Pancreas (tissue), 10 donors: ENCODE results near the gene BACH2. TPM values are rescaled to one million over a fixed set of nuclear protein-coding genes. Genes with fewer than 3 reads are reported as not detected.

Experiments used
- ATAC-seq, 4 donors: fragments of 200-7000 bp; cut with Tn5 transposase; one replicate each; pipeline versions ENCODE4 v1.8.0 to v1.9.1; 2020; ENCODE audit warnings: mild to moderate bottlenecking in 4 of 4, moderate library complexity in 4 of 4
- DNase-seq, 6 donors: peaks; one replicate each; pipeline ENCODE4 v3.0.0-alpha.2; 2020
- FAIRE-seq: peaks from 2 replicates; lab custom pipeline; 2012; peaks lifted over from hg19 to GRCh38; lab: Jason Lieb, UNC
- H3K27ac ChIP-seq, 4 donors: fragments of 200-600 bp; sonication (generic); 1 replicate in 3 of 4; 2 replicates in 1 of 4; pipeline versions ENCODE4 v1.5.0 to v1.8.0; 2020
- H3K27me3 ChIP-seq, 4 donors: fragments of 200-600 bp; one replicate each; pipeline ENCODE4 v1.8.0; 2021
- H3K36me3 ChIP-seq, 3 donors: fragments of 200-600 bp; sonication (generic) in 1 of 3; one replicate each; pipeline versions ENCODE4 v1.5.0 to v1.8.0; 2020 to 2021
- H3K4me1 ChIP-seq, 3 donors: fragments of 200-600 bp; one replicate each; pipeline ENCODE4 v1.8.0; 2021
- H3K4me3 ChIP-seq, 4 donors: fragments of 200-600 bp; sonication (generic) in 2 of 4; one replicate each; pipeline versions ENCODE4 v1.5.0 to v1.8.0; 2020 to 2021
- H3K9me3 ChIP-seq, 4 donors: fragments of 200-600 bp; one replicate each; pipeline ENCODE4 v1.8.0; 2021
- WGBS, 2 donors: extraction: QIAGEN DNeasy Blood & Tissue Kit; methylation state at CpG; one replicate each; pipeline ENCODE4 v1.1.7; 2013; 5-methylcytosine and 5-hydroxymethylcytosine counted together
- intact Hi-C, 3 donors: fragments of 100-400 bp; cut with DNase I; formaldehyde crosslinking; loops; one replicate each; pipeline versions ENCODE4 v1.11.1 to v1.14.2; 2022
- polyA plus RNA-seq, 2 donors: library from polyadenylated mRNA; stranded (reverse); fragments of 200-250 nt; gene quantifications; one replicate each; pipeline ENCODE4 v1.2.3, GENCODE V29; 2013
- total RNA-seq, 6 donors: library from RNA; stranded (reverse); fragmentation: NEBNext Ultra II Directional in 4 of 6; extraction: Animal tissue kit (Norgen Biotek cat#: 25700) in 4 of 6; gene quantifications; one replicate each; pipeline versions ENCODE4 v1.2.1 to v1.2.4, GENCODE V29; 2021 to 2023
- TF ChIP-seq, protein P1 (sequence below), 4 donors: fragments of 200-600 bp; sonication (generic) in 3 of 4; IDR thresholded peaks; one replicate each; pipeline versions ENCODE4 v1.5.0 to v1.8.0; 2021; ENCODE audit warnings: antibody characterized with exemption in 4 of 4
- donor health status: healthy with polysubstance abuse.
- donor health status: DM: no; HTN: no; CAD: no; lungs with moderate emphysema.
- donor health status: DM: no; HTN: no; CAD: no.
- donor health status: control.
- donor health status: control.
- donor health status: Bipolar disorder and iron deficiency.
- donor health status: DM: yes; HTN: yes; CAD: no.
- donor health status: DM: no; HTN: no; CAD: no.
- donor health status: DM: no; HTN: no; CAD: no.
- donor health status: DM: yes; HTN: yes; CAD: no.

BACH2 gene
- total and polyA plus RNA-seq, 8 donors, result 0.61 to 8.0 (median 4.9) TPM

DNA sequence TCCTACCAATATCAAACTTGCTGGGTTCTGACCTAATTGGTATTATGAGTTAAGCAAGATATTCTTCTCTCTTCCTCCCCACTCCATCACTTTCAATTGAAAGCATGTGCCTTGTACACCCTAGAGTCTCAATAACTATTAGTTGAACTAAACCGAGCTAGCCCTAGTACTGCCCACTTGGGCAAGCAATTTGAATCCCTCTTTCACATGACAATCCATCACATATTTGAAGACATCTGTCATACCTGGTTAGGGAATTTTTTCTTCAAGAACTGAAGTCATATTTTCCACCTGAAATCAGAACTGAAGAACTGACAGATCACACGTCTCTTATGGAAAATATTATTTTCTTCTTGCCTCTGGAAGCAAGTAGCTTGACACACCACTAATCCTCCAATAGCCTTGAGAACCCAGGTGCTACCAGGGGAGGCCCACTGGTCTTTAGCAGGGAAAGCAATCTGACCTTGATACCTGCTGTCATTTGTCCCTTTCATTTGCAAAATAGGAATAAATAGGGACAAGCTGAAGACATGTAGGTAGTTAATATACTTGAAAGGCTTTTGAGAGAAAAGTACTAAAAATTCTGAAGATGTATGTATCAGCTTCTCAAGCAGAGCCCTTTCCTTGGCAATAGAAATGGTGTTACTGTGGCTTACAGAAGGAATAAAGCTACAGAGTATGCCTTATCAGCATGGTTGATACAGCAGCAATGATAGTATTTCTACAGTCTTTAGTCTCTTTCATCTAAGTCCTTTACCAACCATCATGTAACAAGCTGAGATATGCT, 331.0 kb downstream of the BACH2 start:
- no peak for FAIRE-seq

DNA sequence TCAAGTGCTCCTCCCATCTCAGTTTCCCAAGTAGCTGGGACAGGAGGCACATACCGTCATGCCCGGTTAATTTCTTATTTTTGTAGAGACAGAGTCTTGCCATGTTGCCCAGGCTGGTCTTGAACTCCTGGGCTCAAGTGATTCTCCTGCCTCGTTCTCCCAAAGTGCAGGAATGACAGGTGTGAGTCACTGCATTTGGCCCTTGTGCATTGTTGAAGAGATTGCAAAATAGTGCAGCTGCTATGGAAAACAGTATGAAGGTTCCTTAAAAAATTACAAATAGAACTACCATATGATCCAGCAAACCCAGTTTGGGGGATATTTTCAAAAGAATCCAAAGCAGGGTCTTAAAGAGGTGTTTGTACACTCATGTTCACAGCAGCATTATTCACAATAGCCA, 333.3 kb downstream of the BACH2 start:
- Histone ChIP-seq H3K4me3 (no peak overlapping the region), H3K9me3 (no peaks in the 10 kb centered on the region)

More for the DNA sequence above, 331.0 kb downstream of the BACH2 start:
- TF ChIP-seq, protein P1, sequence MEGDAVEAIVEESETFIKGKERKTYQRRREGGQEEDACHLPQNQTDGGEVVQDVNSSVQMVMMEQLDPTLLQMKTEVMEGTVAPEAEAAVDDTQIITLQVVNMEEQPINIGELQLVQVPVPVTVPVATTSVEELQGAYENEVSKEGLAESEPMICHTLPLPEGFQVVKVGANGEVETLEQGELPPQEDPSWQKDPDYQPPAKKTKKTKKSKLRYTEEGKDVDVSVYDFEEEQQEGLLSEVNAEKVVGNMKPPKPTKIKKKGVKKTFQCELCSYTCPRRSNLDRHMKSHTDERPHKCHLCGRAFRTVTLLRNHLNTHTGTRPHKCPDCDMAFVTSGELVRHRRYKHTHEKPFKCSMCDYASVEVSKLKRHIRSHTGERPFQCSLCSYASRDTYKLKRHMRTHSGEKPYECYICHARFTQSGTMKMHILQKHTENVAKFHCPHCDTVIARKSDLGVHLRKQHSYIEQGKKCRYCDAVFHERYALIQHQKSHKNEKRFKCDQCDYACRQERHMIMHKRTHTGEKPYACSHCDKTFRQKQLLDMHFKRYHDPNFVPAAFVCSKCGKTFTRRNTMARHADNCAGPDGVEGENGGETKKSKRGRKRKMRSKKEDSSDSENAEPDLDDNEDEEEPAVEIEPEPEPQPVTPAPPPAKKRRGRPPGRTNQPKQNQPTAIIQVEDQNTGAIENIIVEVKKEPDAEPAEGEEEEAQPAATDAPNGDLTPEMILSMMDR (IDR thresholded peaks at IDR 0.05), result no peak
- WGBS, 2 donors, result 60 to 70% methylated on average over 2 of the region's 2 CpGs
- Histone ChIP-seq H3K36me3 (no peaks in the 10 kb centered on the region), H3K9me3 (no peaks in the 10 kb centered on the region), H3K4me3 (no peak overlapping the region), H3K27ac (no peak overlapping the region), H3K27me3 (no peaks in the 10 kb centered on the region), H3K4me1 (no peaks in the 10 kb centered on the region)
- DNase-seq (no peak), ATAC-seq (no peak)
- intact Hi-C loops, result loop anchor here in 1 of 3 donors (10.0 kb wide), 1 partner anchor 339 kb away; no protein-coding TSS in a partner anchor

DNA sequence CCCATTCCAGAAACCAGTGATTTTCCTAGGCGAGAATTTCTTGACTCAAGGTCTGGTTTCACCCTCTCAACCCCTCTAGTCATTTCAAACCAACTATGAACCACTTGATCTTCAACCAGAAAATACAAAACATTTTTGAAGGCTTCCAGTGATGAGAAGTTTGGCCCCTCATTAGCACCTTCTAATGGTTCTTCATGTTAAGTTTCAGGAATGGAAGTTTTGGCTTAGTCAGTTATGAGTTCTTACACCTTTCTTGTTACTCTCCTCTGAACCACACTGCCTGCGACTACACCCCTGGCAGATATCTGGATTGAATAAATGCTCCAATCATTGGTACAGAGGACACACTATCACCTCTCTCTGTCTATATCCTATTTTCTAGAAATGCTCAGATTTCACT, 335.2 kb downstream of the BACH2 start:
- Histone ChIP-seq H3K9me3 (no peaks in the 10 kb centered on the region), H3K4me1 (no peaks in the 10 kb centered on the region), H3K27ac (no peak overlapping the region), H3K36me3 (no peaks in the 10 kb centered on the region), H3K27me3 (no peaks in the 10 kb centered on the region), H3K4me3 (no peak overlapping the region)
- intact Hi-C loops, result loop anchor here in 1 of 3 donors (10.0 kb wide), 1 partner anchor 343 kb away; no protein-coding TSS in a partner anchor
- WGBS, 2 donors, result 91 to 94% methylated on average over 2 of the region's 2 CpGs
- FAIRE-seq, result no peak
- no peak for DNase-seq
- TF ChIP-seq, protein P1 (IDR thresholded peaks at IDR 0.05), result no peak
- no peak for ATAC-seq

More for the DNA sequence above, 333.3 kb downstream of the BACH2 start:
- Histone ChIP-seq H3K4me1 (no peaks in the 10 kb centered on the region), H3K27me3 (no peaks in the 10 kb centered on the region), H3K27ac (no peak overlapping the region), H3K36me3 (no peaks in the 10 kb centered on the region)
- TF ChIP-seq, protein P1 (IDR thresholded peaks at IDR 0.05), result no peak
- DNase-seq (no peak), ATAC-seq (no peak), FAIRE-seq (no peak)
- intact Hi-C loops, result loop anchor here in 1 of 3 donors (10.0 kb wide), 1 partner anchor 341 kb away; no protein-coding TSS in a partner anchor
- WGBS, 2 donors, result 92% methylated on average over 3 of the region's 3 CpGs

DNA sequence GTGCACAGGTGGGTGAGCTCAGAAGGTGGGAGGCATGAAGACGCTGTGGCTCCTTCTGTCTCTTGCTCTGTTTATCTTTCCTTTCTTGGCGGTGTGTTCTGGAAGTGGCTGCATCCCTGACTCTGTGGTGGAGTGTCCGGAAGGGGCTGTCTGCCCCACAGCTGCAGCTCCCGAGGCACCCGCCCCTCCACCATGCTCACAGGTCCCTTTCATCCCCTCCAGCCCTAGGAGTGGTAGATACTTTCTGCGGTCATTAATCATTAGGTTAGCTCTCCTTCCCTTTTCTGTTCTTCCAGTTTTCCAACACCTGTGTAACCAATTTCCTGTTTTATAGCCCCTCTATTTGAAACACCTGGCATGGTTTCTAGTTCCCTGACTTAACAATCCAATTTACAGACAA, 336.8 kb downstream of the BACH2 start:
- Histone ChIP-seq H3K27ac (no peak overlapping the region), H3K4me1 (no peaks in the 10 kb centered on the region), H3K9me3 (no peaks in the 10 kb centered on the region), H3K27me3 (no peaks in the 10 kb centered on the region), H3K4me3 (no peak overlapping the region), H3K36me3 (no peaks in the 10 kb centered on the region)
- intact Hi-C loops, result loop anchor here in 2 of 3 donors (10.0 kb wide), 2 partner anchors 345 to 515 kb away; no protein-coding TSS in a partner anchor
- DNase-seq (no peak), ATAC-seq (no peak), FAIRE-seq (no peak)
- TF ChIP-seq, protein P1 (IDR thresholded peaks at IDR 0.05), result no peak
- WGBS, 2 donors, result 76 to 87% methylated on average over 6 of the region's 6 CpGs

DNA sequence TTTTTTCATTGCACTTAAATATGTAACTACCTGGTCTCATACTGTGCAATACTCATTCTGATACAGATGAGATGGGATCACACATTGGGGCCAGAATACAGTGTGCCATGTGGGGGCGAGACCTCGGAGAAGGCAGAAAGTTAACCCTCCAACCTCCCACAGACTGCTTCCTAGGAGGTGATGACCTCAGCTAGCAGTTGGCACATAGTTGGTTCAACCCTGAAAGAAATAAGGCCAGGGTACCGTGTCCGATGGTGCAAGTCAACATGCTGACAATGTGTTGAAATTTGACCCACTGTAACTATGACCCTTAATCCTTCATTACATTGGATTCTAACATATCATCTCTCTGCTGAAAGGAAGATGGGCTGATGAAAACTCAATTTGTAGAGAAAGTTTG, 340.5 kb downstream of the BACH2 start:
- DNase-seq, result no peak
- no peak for ATAC-seq
- Histone ChIP-seq H3K4me3 (no peak overlapping the region), H3K36me3 (peaks cover 0 to under 1% (median 0%) of the 10 kb centered on the region in 3 donors), H3K4me1 (no peaks in the 10 kb centered on the region), H3K27ac (no peak overlapping the region), H3K27me3 (no peaks in the 10 kb centered on the region), H3K9me3 (no peaks in the 10 kb centered on the region)
- FAIRE-seq, result no peak
- TF ChIP-seq, protein P1 (IDR thresholded peaks at IDR 0.05), result no peak
- WGBS, 2 donors, result 83 to 86% methylated on average over 4 of the region's 4 CpGs
- intact Hi-C loops, result loop anchor here in 1 of 3 donors (10.0 kb wide), 1 partner anchor 519 kb away; no protein-coding TSS in a partner anchor
